K562 treated with DMSO at 1 percent for 4 hours (cell line): ENCODE measurements around the gene C13orf42. TPM values are rescaled to one million over a fixed set of nuclear protein-coding genes. Genes with fewer than 3 reads are reported as not detected.

Experiments
- total RNA-seq: library from RNA; unstranded; fragments of 300-600 nt; gene quantifications from 2 replicates; pipeline ENCODE4 v1.2.3, GENCODE V29; 2022; ENCODE audit not compliant: insufficient read depth

The C13orf42 gene
- total RNA-seq, result not detected in 2 replicates

GRCh38 chr13:51111174-51111573 is at the start of gene C13orf42:
TSS of gene C13orf42 (minus strand) at chr13:51111274. CDS start at chr13:51111209, 65 bp downstream.

Other genes starting within 250 kb of the C13orf42 start
- gene RNASEH2B, start 201.5 kb downstream of the C13orf42 start, total RNA-seq, result 25.6 and 53.1 TPM in 2 replicates
- gene FAM124A, start 111.1 kb upstream of the C13orf42 start, total RNA-seq, result not detected in 2 replicates
- gene SERPINE3, start 228.4 kb upstream of the C13orf42 start, total RNA-seq, result not detected in 2 replicates